Inflammatory macrophage treated with lipopolysaccharide for 4 hours (primary cell): Measurements from ENCODE around the gene DYNC2LI1.
A peak's percentile ranks its signal among the peaks of the same experiment; 100 is the strongest.

Experiments used
- DNase-seq: peaks from one replicate; pipeline ENCODE4 v3.0.0-alpha.2; 2020

Gene DYNC2LI1

DNA sequence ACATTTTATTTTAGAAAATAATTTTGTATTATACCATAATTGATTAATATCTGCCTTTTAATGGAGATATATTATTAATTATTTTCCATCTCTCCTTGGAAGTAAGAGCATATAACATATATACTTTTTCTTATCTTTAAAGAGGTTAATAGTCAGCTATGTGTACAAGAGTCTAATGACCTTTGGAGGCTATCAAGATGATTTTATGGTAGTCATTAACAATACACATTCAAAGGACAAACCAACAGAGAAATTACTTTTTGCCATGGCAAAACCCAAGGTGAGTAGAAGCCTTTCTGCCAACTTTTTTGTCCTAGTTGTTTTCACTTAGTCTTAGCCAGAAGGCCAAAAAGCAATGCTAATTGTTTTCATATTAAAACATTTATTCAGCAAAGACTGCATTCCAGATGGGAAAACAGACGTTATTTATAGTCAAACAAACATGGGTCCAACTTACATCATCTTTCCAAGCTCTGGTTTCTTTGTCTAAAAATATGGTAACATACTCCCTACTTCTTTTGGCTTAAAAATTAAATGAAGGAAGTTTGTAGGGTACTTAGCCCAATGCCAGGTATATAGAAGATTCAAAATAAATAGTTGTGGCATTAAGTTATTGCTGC is 9.6 kb upstream of the DYNC2LI1 start:
- DNase-seq = no peak

DNA sequence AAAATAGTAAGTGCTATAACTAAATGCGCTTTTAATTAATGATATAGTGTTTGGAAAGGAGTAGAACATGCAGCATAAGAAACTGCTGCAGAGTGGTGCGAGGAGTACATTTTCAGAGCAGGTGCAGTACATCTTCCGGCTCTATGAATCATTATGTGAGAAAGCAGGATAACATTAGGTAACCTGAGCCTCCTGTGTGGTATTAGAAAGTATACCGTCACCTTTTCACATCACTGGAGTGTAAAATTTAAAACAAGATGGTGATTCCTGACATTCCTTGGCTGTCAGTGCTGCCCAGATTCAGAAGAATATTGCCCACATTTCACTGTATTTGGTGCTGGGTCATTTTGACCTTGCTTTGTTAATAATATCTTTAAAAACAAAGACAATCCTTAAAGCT is 7.8 kb upstream of the DYNC2LI1 start:
- no peak for DNase-seq

DNA sequence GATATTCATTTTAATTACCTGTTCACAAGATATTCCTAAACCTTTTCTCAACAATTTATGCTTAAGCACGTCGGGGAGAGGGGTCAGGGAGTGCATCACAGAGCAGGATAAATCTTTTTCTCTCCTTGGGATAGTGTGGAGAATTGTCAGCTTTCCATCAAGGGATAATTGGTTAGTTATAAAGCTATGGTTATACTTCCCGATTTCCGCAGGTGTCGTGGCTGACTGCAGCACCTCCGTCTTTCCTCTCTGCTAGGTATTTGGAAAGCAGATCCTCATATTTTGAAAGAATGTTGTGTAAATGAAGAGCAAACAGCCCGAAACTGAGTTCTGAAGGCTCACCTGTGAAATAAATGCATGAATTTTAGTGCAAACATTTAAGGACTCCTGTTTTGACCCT is 778 bp downstream of the DYNC2LI1 start:
- DNase-seq = no peak

DNA sequence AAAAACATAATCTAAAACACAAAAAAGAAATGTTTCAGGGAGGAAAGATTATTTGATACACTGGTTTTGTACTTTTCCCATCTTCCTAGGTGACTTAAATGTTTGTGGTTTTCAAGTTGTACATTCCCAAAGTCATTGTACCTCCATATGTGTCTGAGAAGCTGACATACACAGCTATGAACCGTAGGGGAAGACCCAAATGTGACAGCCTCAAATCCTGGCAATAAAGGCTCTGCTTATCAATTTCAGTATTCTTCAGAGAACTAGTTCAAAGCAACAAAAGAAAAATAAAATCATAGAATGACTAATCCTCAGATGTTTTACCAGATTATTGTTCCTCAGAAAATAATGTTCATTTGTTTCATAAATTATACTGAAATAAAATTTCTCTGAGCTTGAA is 2.5 kb downstream of the DYNC2LI1 start:
- no peak for DNase-seq

DNA sequence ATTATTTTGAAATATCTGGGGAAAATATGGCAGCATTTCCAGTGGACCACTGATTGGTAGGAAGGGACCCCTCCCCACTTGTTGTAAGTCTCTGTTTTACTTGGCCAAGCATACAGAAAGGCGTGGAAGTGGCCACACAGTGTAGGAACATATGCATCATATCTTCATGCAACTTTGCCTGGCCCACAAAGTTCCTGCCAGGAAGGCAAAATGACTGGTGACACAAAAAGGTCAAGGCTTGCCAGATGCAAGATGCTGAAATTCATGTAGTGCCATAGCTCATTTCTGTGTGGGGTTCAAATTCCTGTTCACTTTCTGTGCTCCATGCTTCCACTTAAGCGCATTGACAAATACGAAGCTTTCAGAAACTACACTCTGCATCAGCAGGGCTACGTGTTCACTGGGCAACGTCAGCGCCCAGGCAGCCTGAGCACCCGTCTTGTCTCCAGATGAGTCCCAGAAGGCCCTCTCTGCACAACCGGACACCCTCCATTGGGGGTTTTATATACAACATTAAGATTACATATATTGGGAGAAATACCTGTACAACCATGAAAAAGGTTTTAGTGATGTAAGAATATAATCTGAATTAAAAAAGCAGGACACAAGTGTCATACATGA is 3.6 kb downstream of the DYNC2LI1 start:
- no peak for DNase-seq

DNA sequence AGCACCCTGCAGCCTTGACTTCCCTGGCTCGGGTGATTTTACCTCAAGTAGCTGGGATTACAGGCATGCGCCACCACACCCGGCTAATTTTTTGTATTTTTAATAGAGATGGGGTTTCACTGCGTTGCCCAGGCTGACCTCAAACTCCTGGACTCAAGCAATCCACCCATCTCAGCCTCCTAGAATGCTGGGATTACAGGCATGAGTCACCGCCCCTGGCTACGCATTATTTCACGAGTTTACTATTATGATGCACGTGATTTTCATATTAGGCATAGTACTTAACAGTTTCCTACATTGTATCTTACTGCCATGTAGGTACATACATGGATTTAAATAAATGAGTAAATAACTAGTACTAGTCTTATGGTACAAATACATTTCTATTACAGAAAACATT is 4.4 kb downstream of the DYNC2LI1 start:
- DNase-seq = no peak

DNA sequence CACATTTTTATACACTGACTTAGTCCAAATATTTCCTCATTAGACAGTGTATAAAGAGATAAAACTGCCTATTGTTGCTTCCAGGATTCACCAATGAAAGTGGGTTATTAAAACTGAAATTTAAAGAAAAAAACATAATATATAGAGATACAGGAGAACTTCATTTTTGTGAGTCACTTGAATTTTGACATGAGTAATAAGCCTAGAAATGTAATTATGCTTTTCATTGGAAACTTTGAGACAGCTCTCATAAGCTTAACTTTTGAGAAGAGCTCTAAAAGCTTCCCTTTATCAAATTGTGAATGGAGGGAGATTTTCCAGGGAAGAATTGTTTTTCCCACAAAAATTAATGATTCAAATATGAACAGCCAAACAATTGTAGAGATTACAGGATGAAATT is 14.1 kb downstream of the DYNC2LI1 start:
- DNase-seq = no peak

DNA sequence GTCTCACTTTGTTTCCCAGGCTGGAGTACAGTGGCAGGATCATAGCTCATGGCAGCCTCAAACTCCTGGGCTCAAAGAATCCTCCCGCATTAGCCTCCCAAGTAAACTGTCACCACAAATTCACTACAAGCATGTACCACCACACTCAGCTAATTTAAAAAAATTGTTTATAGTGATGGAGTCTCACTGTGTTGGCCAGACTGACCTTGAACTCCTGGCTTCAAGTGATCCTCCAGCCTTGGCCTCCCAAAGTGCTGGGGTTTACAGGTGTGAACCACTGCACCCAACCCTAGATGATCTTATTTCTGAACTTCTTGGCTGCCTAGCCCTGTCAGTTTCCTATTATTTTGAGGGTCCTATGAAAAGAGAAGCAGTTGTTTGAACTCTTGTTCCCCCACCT is 14.8 kb downstream of the DYNC2LI1 start:
- no peak for DNase-seq

DNA sequence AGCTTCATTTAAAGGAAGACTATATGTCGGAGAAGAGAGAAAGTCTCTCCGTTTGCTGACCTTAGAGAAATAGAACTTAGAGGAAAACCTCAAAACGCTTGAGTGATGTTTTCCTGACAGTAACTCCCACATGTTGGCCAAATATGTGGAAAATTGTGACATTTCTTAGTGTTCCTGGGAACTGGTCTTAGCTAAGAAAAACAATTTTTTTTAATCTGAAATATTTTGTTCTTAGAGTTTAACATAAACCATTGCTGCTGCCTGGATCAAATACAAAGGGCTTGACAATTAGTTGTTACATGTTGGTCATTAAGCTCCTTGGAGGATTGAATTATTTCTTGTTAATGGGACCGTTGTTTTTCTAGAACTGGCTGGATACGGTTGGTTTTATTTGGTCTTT is 16.3 kb downstream of the DYNC2LI1 start:
- DNase-seq = no peak

DNA sequence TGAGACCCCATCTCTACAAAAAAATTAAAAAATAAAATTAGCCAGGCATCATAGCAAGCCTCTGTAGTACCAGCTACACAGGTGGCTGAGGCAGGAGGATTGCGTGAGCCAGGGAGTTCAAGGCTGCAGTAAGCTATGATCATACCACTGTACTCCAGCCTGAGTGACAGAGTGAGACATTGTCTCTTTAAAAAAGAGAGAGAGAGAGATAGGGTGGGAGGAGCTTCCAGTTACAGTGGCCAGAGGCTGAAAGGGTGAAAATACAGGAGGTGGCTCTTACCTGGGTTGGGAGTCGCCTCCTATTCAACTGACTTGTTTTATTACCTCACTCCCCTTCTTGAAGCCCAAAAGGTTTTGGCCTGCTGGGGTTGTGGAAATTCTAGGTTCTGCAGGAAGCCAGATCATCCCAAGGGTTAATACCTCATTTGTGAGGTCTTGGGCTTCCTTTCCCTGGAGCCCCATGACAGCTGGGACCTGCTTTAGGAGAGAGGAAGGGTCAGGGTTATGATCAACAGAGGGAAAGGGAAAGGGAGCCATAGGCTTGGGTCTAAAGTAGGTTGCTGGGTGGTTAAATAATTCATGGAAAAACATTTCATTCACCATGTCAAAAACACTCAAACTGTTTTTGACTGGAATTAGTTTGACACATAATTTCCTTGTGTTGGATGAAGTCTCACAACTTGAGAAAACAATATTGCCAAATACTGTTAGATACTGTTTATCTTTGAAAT is 17.4 kb downstream of the DYNC2LI1 start:
- DNase-seq = no peak

DNA sequence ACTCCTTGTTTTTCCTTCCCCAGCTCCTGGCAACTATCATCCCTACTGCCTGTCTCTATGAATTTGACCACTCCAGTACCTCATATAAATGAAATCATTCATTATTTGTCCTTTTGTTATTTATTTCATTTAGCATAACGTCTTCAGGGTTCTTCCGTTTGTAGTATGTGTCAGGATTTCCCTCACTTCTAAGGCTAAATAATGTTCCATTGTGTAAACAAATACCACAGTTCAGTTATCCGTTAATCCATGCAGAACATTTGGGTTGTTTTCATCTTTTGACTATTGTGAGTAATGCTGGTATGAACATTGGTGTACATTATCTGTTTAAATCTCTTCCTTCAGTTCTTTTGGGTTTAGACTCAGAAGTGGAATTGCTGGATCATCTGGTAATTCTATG is 18.8 kb downstream of the DYNC2LI1 start:
- DNase-seq = no peak

DNA sequence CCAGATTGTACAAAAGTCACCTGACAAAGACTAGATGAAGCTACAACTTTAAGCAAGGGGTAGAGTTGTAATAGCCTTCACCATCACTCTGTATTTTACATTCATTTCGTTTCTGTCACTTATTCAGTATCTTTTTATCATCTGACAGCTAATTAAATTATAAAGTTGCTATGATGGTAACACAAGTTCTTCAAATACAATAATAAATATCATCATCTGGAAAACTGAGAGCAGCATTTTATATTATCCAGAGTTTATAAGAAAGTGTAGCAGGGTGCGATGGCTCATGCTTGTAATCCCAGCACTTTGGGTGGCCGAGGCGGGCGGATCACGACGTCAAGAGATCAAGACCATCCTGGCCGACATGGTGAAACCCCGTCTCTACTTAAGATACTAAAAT is 21.1 kb downstream of the DYNC2LI1 start:
- DNase-seq = no peak

DNA sequence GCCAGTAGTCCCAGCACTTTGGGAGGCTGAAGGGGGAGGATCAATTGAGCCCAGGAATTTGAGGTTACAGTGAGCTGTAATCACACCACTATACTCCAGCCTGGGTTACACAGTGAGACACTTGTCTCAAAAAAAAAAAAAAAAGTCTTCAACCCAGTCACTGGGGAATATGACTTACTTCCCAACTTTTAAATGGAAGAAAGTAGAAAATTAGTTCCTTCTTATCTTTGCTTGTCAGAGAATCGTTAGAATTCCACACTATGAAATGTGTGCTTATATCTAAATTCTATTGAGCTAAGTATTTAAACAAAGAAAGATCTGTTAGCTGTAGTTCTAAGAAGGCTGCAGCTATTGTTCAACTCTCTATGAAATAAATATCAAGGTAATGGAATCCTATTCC is 22.4 kb downstream of the DYNC2LI1 start:
- DNase-seq = no peak

DNA sequence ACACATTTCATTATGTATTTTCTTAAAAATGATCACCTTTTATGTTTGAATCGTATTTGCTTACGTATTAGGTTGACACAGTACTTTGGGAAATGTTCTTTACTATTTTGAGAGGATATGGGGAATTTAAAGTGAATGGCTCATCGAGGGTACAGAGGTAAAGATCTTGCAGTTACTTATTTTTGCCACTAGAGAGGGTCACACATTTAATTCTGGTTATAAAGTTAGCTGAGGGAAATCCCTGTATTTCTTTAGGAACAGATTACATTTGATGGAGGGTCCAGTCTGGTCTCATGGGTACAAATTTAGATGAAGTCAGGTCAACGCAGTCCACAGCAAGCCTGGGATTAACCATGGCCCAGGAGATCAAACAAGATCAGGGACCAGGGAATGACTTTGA is 24.5 kb downstream of the DYNC2LI1 start:
- DNase-seq = no peak

DNA sequence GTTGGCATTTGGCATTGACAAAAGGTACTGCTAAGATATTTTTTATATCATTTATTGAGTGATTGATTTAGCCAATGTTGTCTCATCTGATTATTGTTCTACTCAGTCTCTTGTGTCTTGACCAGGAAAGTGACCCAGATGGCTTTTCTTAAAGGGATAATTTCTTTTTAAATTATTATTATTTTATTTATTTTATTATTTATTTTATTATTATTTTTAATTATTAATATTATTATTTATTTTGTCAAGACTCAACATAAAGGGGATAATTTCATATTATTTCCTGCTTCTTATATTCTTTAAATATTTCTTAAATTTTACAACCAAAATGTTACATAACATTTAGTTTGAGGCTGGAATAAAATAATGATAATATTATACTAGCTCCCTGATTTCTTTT is 27.1 kb downstream of the DYNC2LI1 start:
- no peak for DNase-seq

DNA sequence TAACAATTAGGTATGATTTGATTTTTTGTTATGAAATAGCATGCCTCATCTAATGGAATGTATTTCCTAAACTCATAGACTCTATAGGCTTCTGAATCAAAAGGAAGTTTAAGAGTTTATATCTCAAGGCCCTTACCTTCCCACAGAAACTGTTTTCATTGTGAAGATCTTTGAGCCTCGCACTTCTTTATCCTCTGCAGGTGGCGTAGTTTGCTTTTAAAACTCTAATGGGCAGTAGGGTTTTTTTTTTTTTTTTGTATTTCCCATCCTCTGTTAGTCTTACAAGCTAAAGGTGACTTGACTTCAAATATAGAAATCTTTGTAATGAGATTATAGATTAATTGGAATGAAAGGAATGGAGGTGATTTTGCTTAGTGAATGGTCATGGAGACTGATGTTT is 28.3 kb downstream of the DYNC2LI1 start:
- DNase-seq = no peak

DNA sequence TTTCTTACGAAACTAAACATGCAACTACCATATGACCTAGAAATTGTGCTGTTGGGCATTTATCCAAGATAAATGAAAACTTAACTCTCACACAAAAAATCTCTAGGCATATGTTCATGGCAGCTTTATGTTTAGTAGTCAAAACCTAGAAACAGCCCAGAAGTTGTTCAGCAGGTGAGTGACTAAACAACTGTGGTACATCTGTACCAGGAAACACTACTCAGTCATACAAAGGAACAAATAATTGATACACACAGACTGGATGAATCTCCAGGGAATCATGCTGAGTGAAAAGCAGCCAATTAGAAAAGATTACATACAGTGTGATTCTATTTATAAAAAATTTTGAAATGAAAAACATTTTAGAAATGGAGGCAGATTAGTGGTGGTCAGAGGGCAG is 29.3 kb downstream of the DYNC2LI1 start:
- no peak for DNase-seq

DNA sequence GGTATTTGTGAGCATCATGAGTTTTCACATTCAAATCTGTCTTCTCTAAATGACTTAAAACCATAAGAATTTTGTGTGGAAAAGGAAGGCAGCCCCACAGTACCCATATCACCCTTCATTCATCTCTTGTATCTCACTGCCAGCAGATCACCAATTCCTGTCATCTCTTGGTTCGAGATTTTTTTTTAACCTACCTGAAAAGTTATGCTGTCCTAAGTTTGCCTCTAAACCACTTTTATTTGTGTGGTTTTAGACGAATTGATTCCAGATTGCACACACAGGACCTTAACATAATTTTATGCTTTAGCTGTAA is 32.8 kb downstream of the DYNC2LI1 start:
- no peak for DNase-seq

DNA sequence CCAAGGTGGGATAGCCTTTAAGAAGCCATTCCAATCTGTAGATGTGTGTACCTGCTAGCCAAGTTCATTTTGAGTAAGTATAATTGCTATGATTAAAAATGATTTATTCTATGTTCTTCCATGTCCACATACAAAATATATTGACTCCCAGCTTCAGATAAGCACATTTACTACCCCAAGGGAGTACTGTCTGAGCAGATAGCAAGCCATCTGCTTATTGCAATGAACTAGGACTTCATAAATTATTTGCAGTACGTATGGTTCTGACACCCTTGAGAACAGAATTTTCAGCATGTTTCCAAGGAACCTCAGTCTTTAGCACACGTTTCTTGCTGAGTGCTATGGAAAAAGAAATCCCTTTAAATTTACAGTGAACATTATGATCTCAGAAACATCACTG is 36.6 kb downstream of the DYNC2LI1 start:
- DNase-seq = no peak

DNA sequence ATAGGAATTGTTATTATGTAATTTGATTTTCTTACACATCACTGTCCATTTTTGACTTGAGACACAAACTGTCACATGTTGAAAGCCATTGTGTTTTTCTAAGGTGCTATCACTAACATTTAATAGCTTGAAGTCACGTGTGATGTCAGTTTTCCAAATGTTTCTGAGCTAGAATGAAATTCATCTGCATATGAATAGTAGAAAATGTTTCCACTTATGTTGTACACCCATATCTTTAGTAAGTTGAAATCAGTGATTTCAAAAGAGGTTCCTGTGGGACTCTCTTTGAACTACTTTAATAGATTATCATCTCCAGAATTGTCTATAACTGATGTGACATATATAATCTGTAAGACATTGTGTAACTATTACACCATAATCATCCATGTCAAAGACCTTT is 37.0 kb downstream of the DYNC2LI1 start:
- DNase-seq = no peak

DNA sequence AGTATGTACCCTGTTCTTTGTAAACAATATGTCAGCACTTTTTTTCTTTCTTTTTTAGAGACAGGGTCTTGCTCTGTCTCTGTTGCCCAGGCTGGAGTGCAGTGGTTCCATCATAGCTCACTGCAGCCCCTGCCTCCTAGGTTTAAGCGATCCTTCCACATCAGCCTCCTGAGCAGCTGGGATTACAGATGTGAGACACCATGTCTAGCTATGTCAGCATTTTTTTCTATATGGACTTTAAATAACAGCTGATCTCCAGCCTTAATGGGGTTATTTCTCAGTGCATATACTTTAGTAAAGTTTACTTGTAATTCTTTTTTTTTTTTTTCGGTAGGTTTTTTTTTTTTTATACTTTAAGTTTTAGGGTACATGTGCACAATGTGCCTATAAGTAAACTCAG is 38.2 kb downstream of the DYNC2LI1 start:
- no peak for DNase-seq

DNA sequence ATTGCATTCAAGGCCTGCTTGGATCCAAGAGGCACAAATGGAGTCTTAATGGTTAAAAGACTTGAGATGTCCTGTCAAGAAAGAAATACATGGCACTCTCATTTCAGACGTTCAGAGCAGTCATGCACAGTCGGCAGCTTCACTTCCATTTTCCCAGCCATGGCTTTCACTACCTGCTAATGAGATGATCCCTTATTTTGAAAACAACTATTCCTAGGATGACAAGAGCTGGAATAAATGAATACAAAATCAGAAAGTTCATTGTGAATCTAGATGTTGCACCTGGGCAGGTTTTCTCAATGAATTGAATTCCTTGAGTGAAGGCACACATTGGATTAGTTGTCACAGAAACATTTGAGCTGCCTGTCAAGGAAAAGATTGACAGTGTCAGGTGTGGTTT is 39.1 kb downstream of the DYNC2LI1 start:
- DNase-seq = no peak

DNA sequence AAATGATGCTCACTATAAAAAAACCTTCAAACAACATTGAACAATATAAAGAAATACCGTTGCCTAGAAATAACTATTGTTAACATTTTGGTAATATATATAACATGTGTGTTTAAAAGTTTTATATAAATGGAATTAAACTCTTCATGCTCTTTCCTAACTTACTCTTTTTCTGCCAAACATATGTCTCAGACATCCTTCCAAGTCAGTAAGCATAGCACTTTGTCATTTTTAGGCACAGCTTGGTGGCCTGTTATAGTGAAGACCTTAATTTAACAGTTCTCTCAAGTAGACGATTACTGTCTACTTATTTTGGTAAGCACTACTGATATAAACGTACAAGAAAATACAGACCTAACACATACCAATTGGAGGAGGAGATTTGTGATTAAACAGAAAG is 40.9 kb downstream of the DYNC2LI1 start:
- no peak for DNase-seq

DNA sequence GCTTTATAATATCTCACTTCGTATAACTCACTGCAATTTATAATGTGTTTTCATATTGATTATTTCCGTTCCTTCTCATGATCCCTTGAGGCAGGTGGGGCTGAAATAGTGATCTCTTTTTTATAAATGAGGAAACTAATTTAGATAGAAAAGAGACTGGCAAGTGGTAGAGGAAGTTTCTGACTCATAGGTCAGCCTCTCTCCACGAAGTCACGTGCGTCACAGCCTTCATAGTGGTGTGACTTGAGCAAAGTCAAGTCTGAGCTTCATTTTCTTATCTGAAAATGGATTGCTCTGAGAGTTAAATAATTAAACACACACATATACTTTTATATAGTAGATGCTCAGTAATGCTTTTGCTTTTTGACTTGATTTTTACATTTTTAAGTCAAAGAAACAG is 44.9 kb downstream of the DYNC2LI1 start:
- DNase-seq = peak; percentile 86
